Colonic mucosa (tissue), 4 donors: Measurements from ENCODE around the gene TRIM56. TPM values are rescaled to one million over a fixed set of nuclear protein-coding genes. Genes with fewer than 3 reads are reported as not detected.

ENCODE experiments used
- DNase-seq: peaks from one replicate; pipeline ENCODE4 v3.0.0-alpha.2; 2020
- H3K27ac ChIP-seq: fragments of 200-600 bp; one replicate; pipeline ENCODE4 v1.8.0; 2021
- H3K27me3 ChIP-seq: fragments of 200-600 bp; one replicate; pipeline ENCODE4 v1.8.0; 2021
- H3K36me3 ChIP-seq: fragments of 200-600 bp; one replicate; pipeline ENCODE4 v1.8.0; 2021
- H3K4me1 ChIP-seq: fragments of 200-600 bp; one replicate; pipeline ENCODE4 v1.8.0; 2021; ENCODE audit warnings: mild to moderate bottlenecking
- H3K4me3 ChIP-seq: fragments of 200-600 bp; one replicate; pipeline ENCODE4 v1.8.0; 2021
- H3K9ac ChIP-seq, 2 donors: one replicate each; pipeline ENCODE4 v1.7.0; 2013; ENCODE audit warnings: control low read depth in 2 of 2, low read depth in 2 of 2, low read length in 2 of 2
- H3K9me3 ChIP-seq: fragments of 200-600 bp; one replicate; pipeline ENCODE4 v1.8.0; 2021
- CTCF ChIP-seq: fragments of 200-600 bp; IDR thresholded peaks from one replicate; pipeline ENCODE4 v1.8.0; 2022; ENCODE audit warnings: antibody characterized with exemption, mild to moderate bottlenecking
- intact Hi-C: fragments of 100-400 bp; cut with DNase I; formaldehyde crosslinking; loops from one replicate; pipeline ENCODE4 v1.14.1; 2022
- total RNA-seq, 2 donors: library from RNA; stranded (reverse); fragmentation: NEBNext Ultra II Directional in 1 of 2; extraction: Animal tissue kit (Norgen Biotek cat#: 25700) in 1 of 2; gene quantifications; one replicate each; pipeline ENCODE4 v1.2.1, GENCODE V29; 2021
- donor health status: healthy.
- donor health status: DM: no; HTN: no; CAD: no.
- donor health status: DM: no; HTN: no; CAD: no.

The TRIM56 gene
- total RNA-seq, 2 donors from 2014 or later = 33.7 to 47.9 TPM

GRCh38 chr7:101124376-101125056, 39.2 kb downstream of the TRIM56 start:
- H3K4me1 ChIP-seq = peaks cover 4% of the 10 kb centered on the region
- intact Hi-C loops = no loop called here

DNA sequence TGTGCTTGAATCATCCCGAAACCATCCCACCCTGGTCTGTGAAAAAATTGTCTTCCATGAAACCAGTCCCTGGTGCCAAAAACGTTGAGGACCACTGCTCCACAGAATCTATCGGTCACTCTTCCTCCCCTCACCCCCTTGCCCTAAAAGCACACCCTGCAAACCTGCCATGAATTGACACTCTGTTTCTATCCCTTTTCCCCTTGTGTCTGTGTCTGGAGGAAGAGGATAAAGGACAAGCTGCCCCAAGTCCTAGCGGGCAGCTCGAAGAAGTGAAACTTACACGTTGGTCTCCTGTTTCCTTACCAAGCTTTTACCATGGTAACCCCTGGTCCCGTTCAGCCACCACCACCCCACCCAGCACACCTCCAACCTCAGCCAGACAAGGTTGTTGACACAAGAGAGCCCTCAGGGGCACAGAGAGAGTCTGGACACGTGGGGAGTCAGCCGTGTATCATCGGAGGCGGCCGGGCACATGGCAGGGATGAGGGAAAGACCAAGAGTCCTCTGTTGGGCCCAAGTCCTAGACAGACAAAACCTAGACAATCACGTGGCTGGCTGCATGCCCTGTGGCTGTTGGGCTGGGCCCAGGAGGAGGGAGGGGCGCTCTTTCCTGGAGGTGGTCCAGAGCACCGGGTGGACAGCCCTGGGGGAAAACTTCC, 40.8 kb downstream of the TRIM56 start:
- intact Hi-C loops = no loop called here
- H3K36me3 ChIP-seq = no peaks in the 10 kb centered on the region
- peak overlapping the region in 1 of 2 donors; percentile 39 for H3K9ac ChIP-seq

More at GRCh38 chr7:101124376-101125056, 39.2 kb downstream of the TRIM56 start:
- H3K9ac ChIP-seq = no peak overlapping the region
- TF ChIP-seq CTCF = no peak
- H3K36me3 ChIP-seq = no peaks in the 10 kb centered on the region
- no peak overlapping the region for H3K27ac ChIP-seq
- no peaks in the 10 kb centered on the region for H3K9me3 ChIP-seq
- DNase-seq = no peak
- H3K4me3 ChIP-seq = no peak overlapping the region
- H3K27me3 ChIP-seq = no peaks in the 10 kb centered on the region

GRCh38 chr7:101126651-101127459, 41.6 kb downstream of the TRIM56 start, which contains the start of gene SERPINE1:
SERPINE1 (plus strand) TSS chr7:101127104; CDS start chr7:101128394, 1,290 bp downstream.
- Histone ChIP-seq H3K27ac (no peak within 1 kb of the TSS), H3K9ac (peak within 1 kb of the TSS; percentile 9 to 39), H3K27me3 (no peaks in the 10 kb centered on the region), H3K36me3 (no peaks in the 10 kb centered on the region), H3K9me3 (no peaks in the 10 kb centered on the region), H3K4me1 (peaks cover 4% of the 10 kb centered on the region), H3K4me3 (no peak within 1 kb of the TSS)
- intact Hi-C loops = no loop called here
- peak; percentile 68 for DNase-seq
- no peak for TF ChIP-seq CTCF

More for the DNA sequence above, 40.8 kb downstream of the TRIM56 start:
- Histone ChIP-seq H3K4me3 (no peak overlapping the region), H3K27me3 (no peaks in the 10 kb centered on the region), H3K27ac (no peak overlapping the region), H3K9me3 (no peaks in the 10 kb centered on the region), H3K4me1 (peaks cover 4% of the 10 kb centered on the region)
- no peak for TF ChIP-seq CTCF
- DNase-seq = peak; percentile 53

- TF ChIP-seq CTCF = no peak
- Histone ChIP-seq H3K27me3 (no peaks in the 10 kb centered on the region), H3K9ac (peak overlapping the region in 1 of 2 donors; percentile 24), H3K36me3 (no peaks in the 10 kb centered on the region), H3K27ac (no peak overlapping the region), H3K4me3 (no peak overlapping the region), H3K9me3 (no peaks in the 10 kb centered on the region), H3K4me1 (peaks cover 4% of the 10 kb centered on the region)
- DNase-seq = no peak
- intact Hi-C loops = no loop called here
Observed at GRCh38 chr7:101127460-101128039, 42.3 kb downstream of the TRIM56 start.
